ENCODE results near the gene PRKCZ.

DNA sequence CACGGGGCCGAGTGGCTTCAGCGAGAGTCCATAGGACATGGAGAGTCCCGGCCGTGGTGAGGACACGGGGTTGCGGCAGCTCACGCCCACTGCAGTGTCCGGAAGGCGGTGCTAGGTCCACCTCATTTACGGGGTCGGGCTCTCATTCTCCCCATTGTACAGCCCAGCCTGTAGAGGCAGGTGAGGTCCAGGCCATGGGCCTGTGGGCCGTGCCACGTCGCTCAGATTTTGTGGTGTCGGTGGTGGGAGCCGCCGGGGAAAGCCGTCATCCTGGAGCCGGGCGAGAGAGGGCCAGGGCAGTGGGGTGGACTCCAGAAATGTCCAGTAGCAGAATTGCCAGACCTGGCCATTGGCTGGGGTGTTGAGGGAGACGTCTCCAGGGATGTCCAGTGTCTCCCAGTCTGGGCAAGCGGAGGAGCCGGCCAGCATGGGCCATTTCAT is 59.4 kb downstream of the PRKCZ start:
- TF ChIP-seq, protein P1, sequence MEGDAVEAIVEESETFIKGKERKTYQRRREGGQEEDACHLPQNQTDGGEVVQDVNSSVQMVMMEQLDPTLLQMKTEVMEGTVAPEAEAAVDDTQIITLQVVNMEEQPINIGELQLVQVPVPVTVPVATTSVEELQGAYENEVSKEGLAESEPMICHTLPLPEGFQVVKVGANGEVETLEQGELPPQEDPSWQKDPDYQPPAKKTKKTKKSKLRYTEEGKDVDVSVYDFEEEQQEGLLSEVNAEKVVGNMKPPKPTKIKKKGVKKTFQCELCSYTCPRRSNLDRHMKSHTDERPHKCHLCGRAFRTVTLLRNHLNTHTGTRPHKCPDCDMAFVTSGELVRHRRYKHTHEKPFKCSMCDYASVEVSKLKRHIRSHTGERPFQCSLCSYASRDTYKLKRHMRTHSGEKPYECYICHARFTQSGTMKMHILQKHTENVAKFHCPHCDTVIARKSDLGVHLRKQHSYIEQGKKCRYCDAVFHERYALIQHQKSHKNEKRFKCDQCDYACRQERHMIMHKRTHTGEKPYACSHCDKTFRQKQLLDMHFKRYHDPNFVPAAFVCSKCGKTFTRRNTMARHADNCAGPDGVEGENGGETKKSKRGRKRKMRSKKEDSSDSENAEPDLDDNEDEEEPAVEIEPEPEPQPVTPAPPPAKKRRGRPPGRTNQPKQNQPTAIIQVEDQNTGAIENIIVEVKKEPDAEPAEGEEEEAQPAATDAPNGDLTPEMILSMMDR (IDR thresholded peaks at IDR 0.05; ENCODE audit: low read depth, low read length, missing input control) = no peak
- TF ChIP-seq JUND (IDR thresholded peaks at IDR 0.05) = no peak
- no peak for TF ChIP-seq YY1 (IDR thresholded peaks at IDR 0.05)
- TF ChIP-seq, protein P2, sequence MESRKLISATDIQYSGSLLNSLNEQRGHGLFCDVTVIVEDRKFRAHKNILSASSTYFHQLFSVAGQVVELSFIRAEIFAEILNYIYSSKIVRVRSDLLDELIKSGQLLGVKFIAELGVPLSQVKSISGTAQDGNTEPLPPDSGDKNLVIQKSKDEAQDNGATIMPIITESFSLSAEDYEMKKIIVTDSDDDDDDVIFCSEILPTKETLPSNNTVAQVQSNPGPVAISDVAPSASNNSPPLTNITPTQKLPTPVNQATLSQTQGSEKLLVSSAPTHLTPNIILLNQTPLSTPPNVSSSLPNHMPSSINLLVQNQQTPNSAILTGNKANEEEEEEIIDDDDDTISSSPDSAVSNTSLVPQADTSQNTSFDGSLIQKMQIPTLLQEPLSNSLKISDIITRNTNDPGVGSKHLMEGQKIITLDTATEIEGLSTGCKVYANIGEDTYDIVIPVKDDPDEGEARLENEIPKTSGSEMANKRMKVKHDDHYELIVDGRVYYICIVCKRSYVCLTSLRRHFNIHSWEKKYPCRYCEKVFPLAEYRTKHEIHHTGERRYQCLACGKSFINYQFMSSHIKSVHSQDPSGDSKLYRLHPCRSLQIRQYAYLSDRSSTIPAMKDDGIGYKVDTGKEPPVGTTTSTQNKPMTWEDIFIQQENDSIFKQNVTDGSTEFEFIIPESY (IDR thresholded peaks at IDR 0.05) = no peak
- no peak for TF ChIP-seq FOXA1 (IDR thresholded peaks at IDR 0.05)
- TF ChIP-seq NR2F2 (IDR thresholded peaks at IDR 0.05) = no peak
- no peak for TF ChIP-seq RXRA (IDR thresholded peaks at IDR 0.05)
- TF ChIP-seq TAF1 (conservative IDR thresholded peaks at IDR 0.05) = no peak
- TF ChIP-seq RAD21 (IDR thresholded peaks at IDR 0.05) = no peak
- TF ChIP-seq, protein P3, sequence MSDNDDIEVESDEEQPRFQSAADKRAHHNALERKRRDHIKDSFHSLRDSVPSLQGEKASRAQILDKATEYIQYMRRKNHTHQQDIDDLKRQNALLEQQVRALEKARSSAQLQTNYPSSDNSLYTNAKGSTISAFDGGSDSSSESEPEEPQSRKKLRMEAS (IDR thresholded peaks at IDR 0.05) = no peak
- TF ChIP-seq, protein P4, sequence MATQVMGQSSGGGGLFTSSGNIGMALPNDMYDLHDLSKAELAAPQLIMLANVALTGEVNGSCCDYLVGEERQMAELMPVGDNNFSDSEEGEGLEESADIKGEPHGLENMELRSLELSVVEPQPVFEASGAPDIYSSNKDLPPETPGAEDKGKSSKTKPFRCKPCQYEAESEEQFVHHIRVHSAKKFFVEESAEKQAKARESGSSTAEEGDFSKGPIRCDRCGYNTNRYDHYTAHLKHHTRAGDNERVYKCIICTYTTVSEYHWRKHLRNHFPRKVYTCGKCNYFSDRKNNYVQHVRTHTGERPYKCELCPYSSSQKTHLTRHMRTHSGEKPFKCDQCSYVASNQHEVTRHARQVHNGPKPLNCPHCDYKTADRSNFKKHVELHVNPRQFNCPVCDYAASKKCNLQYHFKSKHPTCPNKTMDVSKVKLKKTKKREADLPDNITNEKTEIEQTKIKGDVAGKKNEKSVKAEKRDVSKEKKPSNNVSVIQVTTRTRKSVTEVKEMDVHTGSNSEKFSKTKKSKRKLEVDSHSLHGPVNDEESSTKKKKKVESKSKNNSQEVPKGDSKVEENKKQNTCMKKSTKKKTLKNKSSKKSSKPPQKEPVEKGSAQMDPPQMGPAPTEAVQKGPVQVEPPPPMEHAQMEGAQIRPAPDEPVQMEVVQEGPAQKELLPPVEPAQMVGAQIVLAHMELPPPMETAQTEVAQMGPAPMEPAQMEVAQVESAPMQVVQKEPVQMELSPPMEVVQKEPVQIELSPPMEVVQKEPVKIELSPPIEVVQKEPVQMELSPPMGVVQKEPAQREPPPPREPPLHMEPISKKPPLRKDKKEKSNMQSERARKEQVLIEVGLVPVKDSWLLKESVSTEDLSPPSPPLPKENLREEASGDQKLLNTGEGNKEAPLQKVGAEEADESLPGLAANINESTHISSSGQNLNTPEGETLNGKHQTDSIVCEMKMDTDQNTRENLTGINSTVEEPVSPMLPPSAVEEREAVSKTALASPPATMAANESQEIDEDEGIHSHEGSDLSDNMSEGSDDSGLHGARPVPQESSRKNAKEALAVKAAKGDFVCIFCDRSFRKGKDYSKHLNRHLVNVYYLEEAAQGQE (IDR thresholded peaks at IDR 0.05) = no peak
- no peak for TF ChIP-seq SP1 (IDR thresholded peaks at IDR 0.05)
